Rectal smooth muscle tissue (tissue), 1 donor: Measurements from ENCODE around the gene THSD7B.

Source experiments
- H3K27ac ChIP-seq: one replicate; pipeline ENCODE4 v1.7.0; 2013; ENCODE audit warnings: low read depth, low read length, inconsistent platforms
- H3K27me3 ChIP-seq: one replicate; pipeline ENCODE4 v1.7.0; 2013; ENCODE audit warnings: low read length; ENCODE audit not compliant: control insufficient read depth, insufficient read depth
- H3K36me3 ChIP-seq: one replicate; pipeline ENCODE4 v1.7.0; 2013; ENCODE audit warnings: low read length; ENCODE audit not compliant: control insufficient read depth, insufficient read depth
- H3K4me1 ChIP-seq: one replicate; pipeline ENCODE4 v1.7.0; 2013; ENCODE audit warnings: low read length; ENCODE audit not compliant: control insufficient read depth, insufficient read depth
- H3K4me3 ChIP-seq: one replicate; pipeline ENCODE4 v1.7.0; 2013; ENCODE audit warnings: low read length
- H3K9ac ChIP-seq: one replicate; pipeline ENCODE4 v1.7.0; 2013; ENCODE audit warnings: low read length

Gene THSD7B

GRCh38 chr2:136769871-136770270 is 4.5 kb downstream of the THSD7B start:
- no peak overlapping the region for H3K27ac ChIP-seq
- no peaks in the 10 kb centered on the region for H3K4me1 ChIP-seq
- no peak overlapping the region for H3K4me3 ChIP-seq
- no peak overlapping the region for H3K9ac ChIP-seq
- H3K27me3 ChIP-seq = peaks cover 5% of the 10 kb centered on the region
- H3K36me3 ChIP-seq = no peaks in the 10 kb centered on the region

GRCh38 chr2:136770384-136770783 is 5.0 kb downstream of the THSD7B start:
- peaks cover 2% of the 10 kb centered on the region for H3K27me3 ChIP-seq
- no peak overlapping the region for H3K27ac ChIP-seq
- H3K36me3 ChIP-seq = no peaks in the 10 kb centered on the region
- no peak overlapping the region for H3K4me3 ChIP-seq
- no peak overlapping the region for H3K9ac ChIP-seq
- H3K4me1 ChIP-seq = no peaks in the 10 kb centered on the region

GRCh38 chr2:136777391-136777790 is 12.0 kb downstream of the THSD7B start:
- Histone ChIP-seq H3K36me3 (no peaks in the 10 kb centered on the region), H3K4me3 (no peak overlapping the region), H3K4me1 (no peaks in the 10 kb centered on the region), H3K27me3 (no peaks in the 10 kb centered on the region), H3K27ac (no peak overlapping the region), H3K9ac (no peak overlapping the region)

DNA sequence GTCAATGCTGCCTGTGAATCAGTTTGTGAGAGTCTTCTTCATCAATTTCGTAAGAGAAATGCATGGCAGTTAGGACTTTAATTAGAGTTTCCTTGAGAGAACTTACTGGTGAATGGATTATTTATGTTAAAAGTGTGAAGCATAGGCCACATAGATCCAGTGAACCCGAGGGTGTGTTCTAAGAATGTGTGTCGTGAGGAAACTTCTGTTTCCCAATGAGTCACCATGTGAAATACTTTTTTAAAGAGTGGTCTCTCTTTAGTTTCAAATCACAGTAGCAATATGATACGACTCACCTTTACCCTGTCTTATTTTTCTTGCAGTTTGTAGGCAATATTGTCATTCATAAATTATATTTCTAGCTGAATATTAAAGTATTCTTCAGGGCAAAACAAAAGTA is 18.5 kb downstream of the THSD7B start:
- Histone ChIP-seq H3K27ac (no peak overlapping the region), H3K27me3 (no peaks in the 10 kb centered on the region), H3K9ac (no peak overlapping the region), H3K4me1 (no peaks in the 10 kb centered on the region), H3K36me3 (no peaks in the 10 kb centered on the region), H3K4me3 (no peak overlapping the region)

- Histone ChIP-seq H3K4me3 (no peak overlapping the region), H3K27me3 (no peaks in the 10 kb centered on the region), H3K4me1 (no peaks in the 10 kb centered on the region), H3K9ac (no peak overlapping the region), H3K36me3 (no peaks in the 10 kb centered on the region), H3K27ac (no peak overlapping the region)
Measured at GRCh38 chr2:136785215-136785614, 19.9 kb downstream of the THSD7B start.

DNA sequence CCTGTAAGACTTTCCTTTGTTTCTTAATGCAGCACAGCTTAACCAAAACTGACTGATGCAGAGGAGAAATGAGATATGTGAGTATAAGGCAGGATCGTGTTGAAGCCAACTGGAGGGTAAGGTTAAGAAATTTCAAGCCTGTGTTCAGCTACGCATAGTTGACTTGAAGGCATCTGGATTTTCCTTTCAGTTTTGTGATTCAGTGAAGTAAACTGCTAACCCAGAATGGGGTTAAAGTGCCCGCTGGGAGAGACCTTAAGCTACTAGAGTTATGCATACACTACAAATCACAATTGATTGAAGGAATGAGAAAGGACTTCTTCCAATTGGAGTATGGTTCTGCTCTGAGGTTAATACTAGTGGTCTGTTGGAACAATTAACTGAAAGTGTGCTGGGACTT is 22.6 kb downstream of the THSD7B start:
- Histone ChIP-seq H3K36me3 (no peaks in the 10 kb centered on the region), H3K27me3 (no peaks in the 10 kb centered on the region), H3K9ac (no peak overlapping the region)

DNA sequence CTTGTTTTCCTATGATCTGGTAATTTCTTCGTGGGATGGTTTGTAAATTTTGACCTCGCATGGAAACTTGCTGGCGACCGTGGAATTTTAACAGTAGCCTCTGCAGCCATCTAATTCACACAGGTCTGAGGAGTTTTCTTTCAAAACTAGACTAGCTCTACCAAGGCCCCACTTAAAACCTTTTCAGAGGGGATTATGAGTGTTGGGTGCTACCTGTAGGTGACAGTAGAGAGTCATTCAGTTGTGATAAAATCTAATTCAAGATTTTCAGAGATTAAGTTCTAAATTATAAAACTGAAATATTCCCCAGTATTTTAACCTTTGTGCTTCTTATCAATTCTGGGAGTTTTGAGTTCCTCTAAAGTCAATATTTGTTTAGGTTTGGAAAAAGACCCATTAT is 31.0 kb downstream of the THSD7B start:
- Histone ChIP-seq H3K36me3 (no peaks in the 10 kb centered on the region), H3K27me3 (no peaks in the 10 kb centered on the region), H3K4me1 (no peaks in the 10 kb centered on the region), H3K27ac (no peak overlapping the region), H3K9ac (no peak overlapping the region), H3K4me3 (no peak overlapping the region)

More for the DNA sequence above, 22.6 kb downstream of the THSD7B start:
- H3K4me1 ChIP-seq = no peaks in the 10 kb centered on the region
- no peak overlapping the region for H3K27ac ChIP-seq
- H3K4me3 ChIP-seq = no peak overlapping the region

DNA sequence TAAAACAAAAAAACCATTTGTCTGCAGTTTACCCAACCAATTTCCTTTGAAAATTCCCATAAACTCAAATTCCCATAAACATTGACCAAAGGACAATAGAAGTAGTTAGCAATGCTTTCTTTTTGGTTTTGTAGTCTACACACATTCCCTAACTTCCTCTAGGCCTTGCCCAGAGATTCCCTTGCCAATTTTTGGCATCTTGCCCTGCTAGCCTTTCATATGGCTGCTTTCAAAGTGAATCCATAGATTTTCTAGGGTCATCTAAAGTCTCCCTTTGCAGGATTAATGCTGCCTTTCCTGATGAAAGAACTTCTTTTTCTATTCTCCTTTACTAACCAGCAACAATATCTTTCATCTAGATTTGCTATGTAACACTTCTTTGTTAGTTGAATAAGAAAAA is 33.4 kb downstream of the THSD7B start:
- H3K27me3 ChIP-seq = no peaks in the 10 kb centered on the region
- no peak overlapping the region for H3K4me3 ChIP-seq
- no peaks in the 10 kb centered on the region for H3K4me1 ChIP-seq
- H3K36me3 ChIP-seq = no peaks in the 10 kb centered on the region
- H3K9ac ChIP-seq = no peak overlapping the region
- H3K27ac ChIP-seq = no peak overlapping the region

DNA sequence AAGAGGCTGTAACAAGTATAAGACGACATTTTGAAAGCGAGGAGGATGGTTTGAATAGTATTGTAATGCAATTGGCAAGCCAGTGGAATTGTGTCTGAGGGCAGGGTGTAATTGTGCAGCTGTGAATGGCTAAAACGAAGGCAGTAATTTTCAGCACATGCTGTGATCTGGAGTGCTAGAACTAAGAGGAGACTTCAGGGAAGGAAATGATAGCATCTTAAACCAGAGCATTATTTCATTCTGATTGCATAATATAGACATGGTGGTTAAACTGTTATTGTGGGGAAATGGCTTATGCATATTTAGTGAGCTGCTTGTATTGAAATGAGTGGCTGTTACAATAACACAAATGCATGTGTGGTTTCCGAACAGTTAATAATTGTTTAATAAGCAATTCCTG is 36.3 kb downstream of the THSD7B start:
- Histone ChIP-seq H3K4me1 (no peaks in the 10 kb centered on the region), H3K36me3 (no peaks in the 10 kb centered on the region), H3K4me3 (no peak overlapping the region), H3K27ac (no peak overlapping the region), H3K27me3 (no peaks in the 10 kb centered on the region), H3K9ac (no peak overlapping the region)

DNA sequence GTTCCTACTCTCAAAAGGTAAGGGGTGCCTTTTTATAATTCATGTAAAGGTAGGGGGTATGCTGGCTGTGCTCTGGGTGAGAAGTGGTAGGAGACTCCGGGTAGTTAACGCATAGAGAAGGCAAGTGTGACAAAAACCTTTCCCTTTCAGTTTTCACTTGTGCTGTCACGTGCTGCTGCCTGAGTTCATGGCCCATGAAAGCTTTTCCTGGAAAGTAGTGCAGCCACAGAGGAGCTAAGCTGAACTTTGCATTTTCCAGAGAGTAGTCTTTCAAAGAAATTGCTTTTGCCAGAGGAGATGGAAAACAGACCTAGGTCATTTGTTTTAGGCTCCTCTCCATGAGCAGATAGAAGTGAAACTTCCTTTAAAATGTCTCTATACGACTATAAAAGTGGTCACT is 44.7 kb downstream of the THSD7B start:
- H3K9ac ChIP-seq = no peak overlapping the region
- no peak overlapping the region for H3K4me3 ChIP-seq

DNA sequence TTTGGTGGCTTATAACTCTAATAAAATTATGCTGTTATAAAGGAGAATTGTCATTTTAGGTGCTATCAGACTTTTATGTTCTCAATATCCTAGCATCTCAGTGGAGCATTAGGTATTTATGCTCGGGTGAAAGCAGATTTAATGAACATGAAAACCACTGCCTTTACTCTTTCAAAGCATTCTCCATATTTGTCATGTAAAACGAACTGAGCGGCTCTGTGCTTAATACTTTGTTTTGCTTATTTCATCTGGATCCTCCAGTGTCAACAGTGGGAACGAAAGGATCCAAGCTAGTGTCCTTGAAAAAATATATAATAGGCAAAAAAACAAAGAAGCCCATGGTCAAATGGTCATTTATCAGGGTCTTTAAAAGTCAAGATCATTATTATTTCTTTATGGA is 53.5 kb downstream of the THSD7B start:
- no peak overlapping the region for H3K9ac ChIP-seq
- H3K27ac ChIP-seq = no peak overlapping the region
- H3K36me3 ChIP-seq = no peaks in the 10 kb centered on the region
- H3K4me1 ChIP-seq = no peaks in the 10 kb centered on the region
- no peaks in the 10 kb centered on the region for H3K27me3 ChIP-seq
- no peak overlapping the region for H3K4me3 ChIP-seq

More for the DNA sequence above, 44.7 kb downstream of the THSD7B start:
- Histone ChIP-seq H3K27ac (no peak overlapping the region), H3K4me1 (peaks cover 4% of the 10 kb centered on the region), H3K27me3 (no peaks in the 10 kb centered on the region), H3K36me3 (no peaks in the 10 kb centered on the region)

- H3K9ac ChIP-seq = no peak overlapping the region
- H3K4me1 ChIP-seq = no peaks in the 10 kb centered on the region
- H3K36me3 ChIP-seq = no peaks in the 10 kb centered on the region
- no peaks in the 10 kb centered on the region for H3K27me3 ChIP-seq
- H3K4me3 ChIP-seq = no peak overlapping the region
- no peak overlapping the region for H3K27ac ChIP-seq
Measured at GRCh38 chr2:136823291-136823690, 57.9 kb downstream of the THSD7B start.

DNA sequence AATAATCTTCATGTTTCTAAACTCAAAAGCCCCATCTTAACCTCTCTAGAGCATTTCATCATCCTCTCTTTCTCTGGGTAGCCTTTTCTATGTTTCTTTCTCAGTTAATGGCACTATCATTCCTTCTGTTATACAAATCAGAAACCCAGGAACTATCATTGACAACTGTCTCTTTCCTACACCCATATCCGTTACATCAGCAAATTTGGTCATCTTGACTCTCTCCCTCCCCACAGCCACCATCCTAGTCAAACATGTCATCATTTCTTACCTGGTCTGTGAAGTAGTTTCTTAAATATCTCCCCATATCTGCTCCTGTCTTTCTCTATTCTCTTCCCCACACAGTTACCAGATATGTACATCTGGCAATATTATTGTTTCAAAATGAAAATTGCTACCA is 62.8 kb downstream of the THSD7B start:
- no peak overlapping the region for H3K4me3 ChIP-seq
- H3K36me3 ChIP-seq = no peaks in the 10 kb centered on the region
- no peaks in the 10 kb centered on the region for H3K4me1 ChIP-seq
- no peak overlapping the region for H3K9ac ChIP-seq
- no peak overlapping the region for H3K27ac ChIP-seq
- H3K27me3 ChIP-seq = no peaks in the 10 kb centered on the region
